Activated T-helper 9 cell treated with anti-CD3 and anti-CD28 coated beads, Interleukin-2, amount 50 U/mL, for 16 hours (primary cell): ENCODE measurements around the gene TMPRSS5.
"Not testable (repeated sequence)": the region's sequence is repeated elsewhere in the genome, so short reads cannot be mapped to it uniquely, and the experiment has no call there.

Experiments used
- DNase-seq: peaks from one replicate; pipeline ENCODE4 v3.0.0-alpha.2; 2020; ENCODE audit warnings: low read depth

TMPRSS5 gene

GRCh38 chr11:113697111-113697510 is 9.0 kb downstream of the TMPRSS5 start:
- DNase-seq, result no peak

- DNase-seq, result no peak
Measured at GRCh38 chr11:113695207-113695606, 10.9 kb downstream of the TMPRSS5 start.

GRCh38 chr11:113694390-113694789 is 11.7 kb downstream of the TMPRSS5 start:
- DNase-seq, result no peak

GRCh38 chr11:113693030-113693429 is 13.1 kb downstream of the TMPRSS5 start:
- no peak for DNase-seq

- no peak for DNase-seq
Measured at GRCh38 chr11:113690619-113691569, 15.2 kb downstream of the TMPRSS5 start.

GRCh38 chr11:113689768-113690618 is 16.1 kb downstream of the TMPRSS5 start:
- DNase-seq, result no peak

GRCh38 chr11:113685654-113686359 is 20.3 kb downstream of the TMPRSS5 start:
- DNase-seq, result no peak

GRCh38 chr11:113684496-113684895 is 21.6 kb downstream of the TMPRSS5 start:
- DNase-seq, result no peak

- DNase-seq, result no peak
Measured at GRCh38 chr11:113683481-113684046, 22.5 kb downstream of the TMPRSS5 start.

- DNase-seq, result no peak
Measured at GRCh38 chr11:113681711-113682413, 24.2 kb downstream of the TMPRSS5 start.

- no peak for DNase-seq
Measured at GRCh38 chr11:113681282-113681681, 24.8 kb downstream of the TMPRSS5 start.

- DNase-seq, result no peak
Measured at GRCh38 chr11:113677685-113678084, 28.4 kb downstream of the TMPRSS5 start.

GRCh38 chr11:113675565-113675964 is 30.5 kb downstream of the TMPRSS5 start:
- no peak for DNase-seq

- DNase-seq, result no peak
Measured at GRCh38 chr11:113675003-113675561, 31.0 kb downstream of the TMPRSS5 start.

- DNase-seq, result no peak
Measured at GRCh38 chr11:113674397-113674685, 31.8 kb downstream of the TMPRSS5 start.

- DNase-seq, result no peak
Measured at GRCh38 chr11:113673550-113674396, 32.3 kb downstream of the TMPRSS5 start.

GRCh38 chr11:113671914-113672313 is 34.2 kb downstream of the TMPRSS5 start:
- DNase-seq, result not testable (repeated sequence)

- no peak for DNase-seq
Measured at GRCh38 chr11:113670831-113671215, 35.3 kb downstream of the TMPRSS5 start.

- no peak for DNase-seq
Measured at GRCh38 chr11:113670149-113670830, 35.8 kb downstream of the TMPRSS5 start.

GRCh38 chr11:113668255-113668654 is 37.9 kb downstream of the TMPRSS5 start:
- no peak for DNase-seq
